ENCODE data around the gene ATXN7L1. TPM values are rescaled to one million over a fixed set of nuclear protein-coding genes. Genes with fewer than 3 reads are reported as not detected.

The ATXN7L1 gene
- total RNA-seq, 4 donors from 2014 or later: 8.1 to 13.5 (median 9.1) TPM

GRCh38 chr7:105584165-105584564 is 292.2 kb downstream of the ATXN7L1 start:
- intact Hi-C loops (cut with DNase I; ENCODE audit: low total_unique reads): no loop called here
- 75 to 90% methylated on average over 5 of the region's 5 CpGs for WGBS, 2 donors
- TF ChIP-seq CTCF (IDR thresholded peaks at IDR 0.05) (no peak), POLR2A (IDR thresholded peaks at IDR 0.05) (no peak)

GRCh38 chr7:105583061-105583460 is 293.3 kb downstream of the ATXN7L1 start:
- WGBS, 2 donors: 83 to 90% methylated on average over 11 to 31 of the region's 39 CpGs
- intact Hi-C loops (cut with DNase I; ENCODE audit: low total_unique reads): no loop called here
- no peak for TF ChIP-seq POLR2A (IDR thresholded peaks at IDR 0.05)
- TF ChIP-seq CTCF (IDR thresholded peaks at IDR 0.05): no peak
- no peak overlapping the region for H3K4me3 ChIP-seq (ENCODE audit: low read depth, poor library complexity, severe bottlenecking)
- peak in 1 of 2 donors; percentile 67 for DNase-seq (ENCODE audit: low spot score in 2 of 2)

More at GRCh38 chr7:105584165-105584564, 292.2 kb downstream of the ATXN7L1 start:
- H3K4me3 ChIP-seq (ENCODE audit: low read depth, poor library complexity, severe bottlenecking): no peak overlapping the region
- no peak for DNase-seq (ENCODE audit: low spot score in 2 of 2)

DNA sequence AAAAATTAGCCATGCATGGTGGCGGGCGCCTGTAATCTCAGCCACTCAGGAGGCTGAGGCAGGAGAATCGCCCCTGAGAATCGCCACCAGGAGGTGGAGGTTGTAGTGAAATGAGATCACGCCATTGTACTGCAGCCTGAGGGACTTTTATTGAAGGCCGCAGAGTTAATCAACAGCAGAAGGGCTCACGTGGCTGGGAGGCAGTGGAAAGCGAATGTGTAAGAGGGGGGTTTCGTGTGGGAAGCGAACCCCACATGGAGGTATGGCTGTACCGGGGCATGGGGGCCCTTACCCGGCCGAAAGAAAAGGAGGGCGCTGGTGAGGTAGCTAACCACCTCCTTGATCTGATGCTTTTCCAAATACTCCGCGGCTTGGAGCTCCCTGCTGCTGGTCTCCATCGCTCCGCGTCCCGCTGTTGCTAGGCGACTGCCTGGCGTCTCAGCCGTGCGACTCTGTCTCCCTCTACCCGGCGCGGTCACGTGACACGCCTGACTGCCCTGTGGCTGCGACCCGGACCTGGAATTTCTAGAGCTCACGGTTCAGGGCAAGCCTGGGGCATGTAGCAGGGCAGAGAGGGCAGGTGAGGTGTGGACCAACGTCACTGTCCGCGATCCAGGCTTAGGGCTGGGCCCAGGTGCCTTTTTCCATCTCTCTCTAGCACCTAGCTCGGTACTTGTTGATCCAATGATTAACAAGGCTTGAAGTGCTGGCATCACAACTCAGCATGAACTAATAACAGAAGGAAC is 295.2 kb downstream of the ATXN7L1 start, which contains the start of gene EFCAB10:
EFCAB10 (minus strand) TSS at position 428 of the 746 bp plus-strand sequence; CDS start at position 398, 30 bp downstream.
- WGBS, 2 donors: 14 to 16% methylated on average over 36 of the region's 36 CpGs
- intact Hi-C loops (cut with DNase I; ENCODE audit: low total_unique reads): no loop called here
- DNase-seq (ENCODE audit: low spot score in 2 of 2): peak in 1 of 2 donors; percentile 72
- TF ChIP-seq POLR2A (IDR thresholded peaks at IDR 0.05): no peak
- no peak for TF ChIP-seq CTCF (IDR thresholded peaks at IDR 0.05)
- no peak within 1 kb of the TSS for H3K4me3 ChIP-seq (ENCODE audit: low read depth, poor library complexity, severe bottlenecking)

DNA sequence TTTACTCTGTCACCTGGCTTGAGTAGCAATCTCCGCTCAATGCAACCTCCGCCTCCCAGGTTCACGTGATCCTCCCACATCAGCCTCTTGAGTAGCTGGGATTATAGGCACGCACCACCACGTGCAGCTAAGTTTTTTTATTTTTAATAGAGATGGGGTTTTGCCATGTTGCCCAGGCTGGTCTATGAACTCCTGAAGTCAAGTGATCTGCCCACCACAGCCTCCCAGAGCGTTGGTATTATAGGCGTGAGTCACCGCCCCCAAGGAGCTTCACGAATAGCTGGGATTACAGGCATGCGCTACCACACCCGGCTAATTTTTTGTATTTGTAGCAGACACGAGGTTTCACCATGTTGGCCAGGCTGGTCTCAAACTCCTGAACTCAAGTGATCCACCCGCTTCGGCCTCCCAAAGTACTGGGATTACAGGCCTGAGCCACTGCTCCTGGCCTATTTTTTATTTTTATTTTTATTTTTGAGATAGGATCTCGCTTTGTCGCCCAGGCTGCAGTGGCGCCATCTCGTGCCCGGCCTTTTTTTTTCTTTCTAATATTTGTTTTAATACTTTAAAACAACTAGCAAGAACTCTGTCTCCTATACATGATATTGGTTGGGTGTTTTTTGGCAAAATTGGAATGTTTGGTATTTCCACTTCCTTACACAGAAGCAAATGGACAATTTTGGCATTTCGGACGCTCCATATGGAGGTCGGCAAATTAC is 296.2 kb downstream of the ATXN7L1 start:
- H3K4me3 ChIP-seq (ENCODE audit: low read depth, poor library complexity, severe bottlenecking): no peak overlapping the region
- 91% methylated on average over 22 of the region's 22 CpGs for WGBS, 2 donors
- intact Hi-C loops (cut with DNase I; ENCODE audit: low total_unique reads): no loop called here
- peak in 1 of 2 donors; percentile 21 for DNase-seq (ENCODE audit: low spot score in 2 of 2)
- TF ChIP-seq POLR2A (IDR thresholded peaks at IDR 0.05) (no peak), CTCF (IDR thresholded peaks at IDR 0.05) (no peak)

- TF ChIP-seq POLR2A (IDR thresholded peaks at IDR 0.05) (no peak), CTCF (IDR thresholded peaks at IDR 0.05) (no peak)
- no peak overlapping the region for H3K4me3 ChIP-seq (ENCODE audit: low read depth, poor library complexity, severe bottlenecking)
- no peak for DNase-seq (ENCODE audit: low spot score in 2 of 2)
- intact Hi-C loops (cut with DNase I; ENCODE audit: low total_unique reads): no loop called here
These were observed 297.9 kb downstream of the ATXN7L1 start for GRCh38 chr7:105578496-105578895.
